CD4-positive, alpha-beta T cell treated with Interleukin-4 for 1 hour (primary cell): ENCODE results near the gene HOXA5.

Experiments used
- DNase-seq, 2 donors: peaks; one replicate each; pipeline ENCODE4 v3.0.0-alpha.2; 2020 to 2022

The HOXA5 gene

GRCh38 chr7:27170426-27171324, 27.2 kb upstream of the HOXA5 start:
- DNase-seq: no peak

DNA sequence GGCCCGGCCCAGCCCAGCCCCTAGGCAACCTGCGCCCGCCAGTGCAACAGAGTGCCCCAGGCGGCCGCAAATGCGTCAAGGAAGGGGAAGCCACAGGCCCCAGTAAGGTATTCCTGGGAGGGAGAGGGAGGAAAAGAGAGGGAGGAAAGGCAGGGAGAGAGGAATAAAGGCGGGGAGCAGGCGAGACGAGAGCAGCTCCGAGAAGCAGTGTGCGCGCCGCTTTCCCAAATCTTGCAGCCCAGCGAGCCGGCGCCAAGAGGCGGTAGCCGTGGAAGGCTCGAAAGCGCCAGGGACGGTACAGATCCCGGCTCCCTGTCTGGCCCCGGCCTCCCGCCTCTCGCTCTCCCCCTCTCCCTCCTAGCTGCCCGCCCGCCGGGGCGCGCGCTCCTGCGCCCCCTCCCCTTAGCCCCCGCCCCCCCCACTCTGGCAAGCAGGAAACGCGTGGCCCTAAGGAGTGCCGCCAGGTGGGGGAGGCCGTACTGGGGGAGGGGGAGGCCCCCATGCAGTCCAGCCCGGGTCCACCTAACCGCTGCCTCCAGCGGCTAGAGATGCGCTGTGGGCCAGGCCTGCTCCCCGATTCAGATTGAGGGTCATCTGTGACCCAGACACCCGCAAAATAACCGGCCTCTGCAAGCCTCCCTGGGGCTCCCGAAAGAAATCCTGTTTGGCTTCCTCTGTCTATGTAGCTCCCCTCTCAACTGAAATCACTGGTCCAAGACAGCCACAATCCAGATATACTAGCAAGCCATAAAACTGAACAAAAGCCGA, 26.4 kb upstream of the HOXA5 start:
- DNase-seq: no peak

DNA sequence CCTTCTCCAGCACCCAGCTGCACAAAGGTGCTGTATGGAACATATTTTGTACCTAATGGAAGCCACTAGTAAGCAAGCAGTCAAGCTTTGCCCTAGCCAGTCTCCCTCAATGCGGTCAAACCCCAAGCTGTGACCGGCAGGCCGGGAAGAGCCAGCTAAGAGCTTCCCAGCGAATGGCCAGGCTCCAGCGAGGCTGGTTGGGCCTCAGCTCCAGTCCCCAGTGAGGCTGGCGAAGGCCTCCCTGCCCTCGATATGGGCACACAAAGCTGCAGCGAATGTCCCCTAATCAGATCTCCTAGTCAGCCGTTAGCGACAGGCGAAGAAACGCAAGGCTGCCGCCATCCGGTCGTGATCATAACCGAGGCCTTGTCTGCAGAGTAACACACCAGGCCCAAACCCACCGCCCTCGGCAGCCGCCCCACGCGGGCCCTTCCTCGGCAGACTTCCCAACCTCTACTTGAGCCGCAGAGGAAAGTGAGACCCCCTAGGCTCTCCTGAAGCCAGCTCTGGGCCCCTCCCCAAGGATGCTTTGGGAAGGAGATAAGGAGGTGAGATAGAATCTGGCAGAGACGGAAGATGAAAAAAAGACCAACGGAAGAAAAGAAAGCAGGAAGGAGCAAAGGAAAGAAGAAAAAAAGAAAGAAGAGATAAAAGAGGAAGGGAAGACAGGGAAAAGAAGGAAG, 24.9 kb upstream of the HOXA5 start:
- no peak for DNase-seq

DNA sequence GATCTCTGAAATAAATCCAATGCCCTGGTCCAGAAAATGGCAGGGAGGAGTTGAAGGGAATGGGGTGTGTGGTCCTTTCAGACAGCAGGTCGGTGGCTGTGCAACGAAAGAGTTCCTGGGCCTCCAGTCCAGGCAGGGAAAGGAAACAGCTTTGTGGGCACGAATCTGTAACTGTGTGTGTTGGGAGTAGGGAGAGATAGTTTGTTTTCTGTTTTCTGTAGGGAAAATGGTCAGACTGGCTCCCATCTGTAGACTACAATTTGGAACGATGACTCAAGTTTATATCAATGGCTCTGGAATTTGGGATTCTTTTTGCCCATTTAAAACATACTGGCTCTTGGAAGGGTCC, 24.4 kb upstream of the HOXA5 start:
- no peak for DNase-seq

DNA sequence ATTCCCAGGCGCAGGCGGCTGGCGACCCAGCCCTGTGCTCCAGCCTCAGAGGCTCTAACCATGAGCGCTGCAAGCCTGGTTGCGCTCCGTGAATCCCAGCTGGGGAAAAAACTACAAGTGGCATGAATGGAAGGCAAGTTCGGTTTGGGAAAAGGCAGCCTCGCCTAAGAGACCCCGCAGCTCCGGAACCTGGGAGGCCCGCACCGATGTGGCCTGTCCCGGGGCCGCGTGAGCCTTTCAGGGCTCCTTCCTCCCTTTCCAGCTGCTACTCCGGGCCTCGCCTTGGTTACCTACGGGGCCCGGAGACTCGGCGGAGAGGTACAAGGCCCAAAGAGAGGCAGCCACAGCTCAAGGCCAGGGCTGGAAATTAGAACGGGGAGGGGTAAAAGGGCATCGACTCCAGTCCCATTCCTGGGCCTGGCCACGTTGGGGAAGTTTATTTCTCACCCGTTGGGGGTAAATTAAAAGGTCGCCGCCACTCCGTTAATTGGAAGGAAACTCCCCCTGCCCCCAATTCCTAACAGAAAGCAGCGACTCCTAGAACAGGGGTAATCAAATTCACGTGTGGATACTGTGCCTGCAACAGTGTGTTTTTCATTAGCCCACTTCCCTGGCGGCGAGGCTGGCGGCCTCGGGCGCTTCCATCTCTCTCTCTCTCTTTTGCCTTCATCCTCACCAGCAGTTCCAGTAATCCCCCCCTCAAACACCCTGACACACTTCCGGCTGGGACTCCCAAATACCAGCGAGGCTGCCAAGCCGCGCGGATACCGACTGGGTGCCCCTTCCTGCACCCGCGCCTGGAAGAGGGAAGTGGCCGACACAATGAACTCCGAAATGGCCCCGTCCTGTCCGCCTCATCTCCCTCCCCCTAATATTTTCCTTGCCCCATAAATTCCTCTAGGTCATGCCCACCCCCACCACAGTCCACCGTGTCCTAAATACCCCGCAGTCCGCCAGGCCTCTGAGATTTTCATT, 23.3 kb upstream of the HOXA5 start:
- no peak for DNase-seq

GRCh38 chr7:27165996-27166530, 22.6 kb upstream of the HOXA5 start:
- no peak for DNase-seq

DNA sequence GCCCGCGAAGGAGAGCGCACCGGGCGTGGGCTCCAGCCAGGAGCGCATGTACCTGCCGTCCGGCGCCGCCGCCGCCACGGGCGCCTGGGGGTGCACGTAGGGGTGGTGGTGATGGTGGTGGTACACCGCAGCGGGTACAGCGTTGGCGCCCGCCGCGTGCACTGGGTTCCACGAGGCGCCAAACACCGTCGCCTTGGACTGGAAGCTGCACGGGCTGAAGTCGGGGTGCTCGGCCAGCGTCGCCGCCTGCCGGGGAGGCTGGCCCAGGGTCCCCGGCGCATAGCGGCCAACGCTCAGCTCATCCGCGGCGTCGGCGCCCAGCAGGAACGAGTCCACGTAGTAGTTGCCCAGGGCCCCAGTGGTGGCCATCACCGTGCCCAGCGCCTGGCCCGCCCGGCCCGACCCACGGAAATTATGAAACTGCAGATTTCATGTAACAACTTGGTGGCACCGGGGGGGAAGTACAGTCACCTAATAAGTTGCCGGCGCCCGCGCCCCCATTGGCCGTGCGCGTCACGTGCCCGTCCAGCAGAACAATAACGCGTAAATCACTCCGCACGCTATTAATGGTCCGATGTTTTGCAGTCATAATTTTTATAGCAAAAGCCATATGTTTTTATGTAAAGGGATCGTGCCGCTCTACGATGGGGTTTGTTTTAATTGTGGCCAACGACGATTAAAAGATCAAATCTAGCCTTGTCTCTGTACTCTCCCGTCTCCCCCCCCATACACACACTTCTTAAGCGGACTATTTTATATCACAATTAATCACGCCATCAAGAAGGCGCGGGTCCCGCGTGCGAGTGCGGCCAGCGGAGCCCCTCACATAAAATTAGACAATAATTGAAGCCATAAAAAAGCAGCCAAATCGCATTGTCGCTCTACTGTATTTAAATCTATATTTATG, 21.9 kb upstream of the HOXA5 start, which contains the start of gene HOXA9:
TSS of gene HOXA9 (minus strand) at position 449 of the 907 bp plus-strand sequence. CDS start at position 369, 80 bp downstream.
- DNase-seq: peak in 1 of 2 donors; percentile 68

GRCh38 chr7:27164367-27165088, 21.0 kb upstream of the HOXA5 start:
- DNase-seq: no peak

DNA sequence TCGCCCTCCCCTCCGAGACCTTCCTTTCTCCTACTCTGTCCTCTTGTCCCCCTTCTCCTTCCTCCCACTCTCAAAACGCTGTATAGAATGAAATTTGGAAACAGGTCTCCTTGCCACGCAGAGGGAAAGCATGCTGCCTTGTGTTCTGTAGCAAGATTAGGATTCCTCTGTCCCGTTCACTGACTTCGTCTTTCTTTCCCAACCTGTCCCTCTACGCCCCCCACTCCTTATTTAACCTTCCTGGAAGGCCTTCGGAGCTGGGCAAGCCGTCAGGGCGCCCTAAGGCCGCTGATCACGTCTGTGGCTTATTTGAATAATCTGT, 20.5 kb upstream of the HOXA5 start:
- DNase-seq: no peak

DNA sequence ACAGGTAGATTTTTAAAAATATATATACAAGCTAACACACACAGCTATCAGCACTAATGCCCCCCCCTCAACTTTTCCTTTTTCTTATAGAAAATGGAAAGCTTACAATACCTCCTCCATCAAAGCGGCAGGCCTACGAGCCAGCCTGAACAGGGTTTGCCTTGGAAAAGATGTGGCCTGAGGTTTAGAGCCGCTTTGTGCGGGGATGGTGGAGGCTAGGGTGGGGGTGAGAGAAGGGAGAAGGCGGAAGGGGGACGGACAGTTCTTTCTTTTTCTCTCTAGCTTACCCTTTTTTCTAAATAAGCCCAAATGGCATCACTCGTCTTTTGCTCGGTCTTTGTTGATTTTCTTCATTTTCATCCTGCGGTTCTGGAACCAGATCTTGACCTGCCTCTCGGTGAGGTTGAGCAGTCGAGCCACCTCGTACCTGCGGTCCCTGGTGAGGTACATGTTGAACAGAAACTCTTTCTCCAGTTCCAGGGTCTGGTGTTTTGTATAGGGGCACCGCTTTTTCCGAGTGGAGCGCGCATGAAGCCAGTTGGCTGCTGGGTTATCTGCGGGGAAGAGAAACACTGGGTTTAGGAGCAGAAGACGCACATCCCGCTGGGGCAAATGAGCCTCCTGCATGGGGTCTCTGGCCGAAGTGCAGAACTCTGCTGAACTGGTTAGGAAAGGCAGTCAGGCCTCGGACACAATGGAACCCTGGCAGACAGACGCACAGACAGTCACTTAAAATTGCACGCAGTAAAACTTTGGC, 20.0 kb upstream of the HOXA5 start:
- no peak for DNase-seq

GRCh38 chr7:27162561-27163287, 19.2 kb upstream of the HOXA5 start:
- no peak for DNase-seq

DNA sequence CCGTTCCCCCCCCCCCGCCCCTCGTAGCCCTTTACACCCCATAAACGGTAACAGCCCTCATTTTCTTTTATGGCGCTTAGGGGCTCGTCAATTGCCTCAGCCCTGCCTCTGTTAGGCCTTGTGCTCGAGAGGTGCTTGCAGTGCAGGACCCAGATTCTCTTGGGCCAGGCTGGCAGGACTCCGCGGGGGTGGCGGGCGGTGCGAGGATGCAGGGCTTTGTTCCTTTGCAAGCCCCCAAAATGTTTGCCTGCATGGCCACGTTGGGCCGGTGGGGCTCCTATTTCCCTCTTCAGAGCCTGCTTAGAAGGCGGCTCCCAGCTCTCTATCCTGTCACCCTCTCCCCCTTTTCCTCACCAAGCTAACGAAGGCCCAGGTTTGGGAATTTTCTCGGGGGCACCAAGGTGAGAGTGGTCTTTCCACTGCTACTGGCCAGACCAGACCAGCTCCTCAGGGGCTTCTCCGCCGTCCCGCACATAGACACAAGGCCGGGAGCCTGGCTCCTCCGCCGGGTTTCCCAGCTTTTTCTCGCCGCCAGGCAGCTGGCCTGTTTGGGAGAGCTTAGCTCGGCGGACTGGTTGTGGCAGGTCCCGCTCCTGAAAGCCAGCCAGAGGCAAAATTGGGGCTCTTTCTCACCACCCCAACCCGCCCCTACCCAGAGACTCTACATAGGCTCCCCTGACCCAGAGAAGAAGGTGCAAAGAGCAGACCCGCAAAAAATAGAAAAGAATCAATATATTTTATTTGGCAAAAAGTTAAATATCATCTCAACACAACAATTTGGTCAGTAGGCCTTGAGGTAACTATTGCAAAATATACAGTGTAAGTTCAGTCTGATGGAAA, 18.5 kb upstream of the HOXA5 start:
- no peak for DNase-seq

DNA sequence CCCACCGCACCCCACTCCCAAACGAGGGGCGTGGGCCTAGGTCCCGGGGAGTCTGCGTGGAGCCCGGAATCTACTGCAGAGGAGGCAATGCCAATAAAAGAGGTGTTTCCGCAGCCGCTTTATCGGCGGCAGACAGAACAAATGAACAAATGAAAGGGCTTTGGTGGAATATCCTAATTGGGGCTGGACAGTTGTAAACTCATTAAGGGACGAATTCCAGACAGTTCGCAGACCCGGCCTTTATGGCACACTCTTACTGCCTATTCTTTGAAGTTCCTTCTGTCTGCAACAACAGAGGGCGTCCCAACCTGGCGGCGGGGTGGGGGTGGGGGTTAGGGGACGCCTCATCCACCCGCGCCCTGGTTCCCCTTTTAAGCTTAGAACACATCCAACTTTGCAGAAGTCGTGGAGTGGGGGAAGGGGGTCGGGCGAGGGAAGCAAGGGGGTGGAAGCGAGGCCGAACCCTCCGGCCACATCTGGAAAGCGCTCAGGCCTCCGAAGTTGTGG, 17.8 kb upstream of the HOXA5 start:
- no peak for DNase-seq

- peak; percentile 83 to 86 for DNase-seq
Observed at GRCh38 chr7:27160546-27161213, 17.2 kb upstream of the HOXA5 start.

- no peak for DNase-seq
Observed at GRCh38 chr7:27160145-27160545, 16.7 kb upstream of the HOXA5 start.

DNA sequence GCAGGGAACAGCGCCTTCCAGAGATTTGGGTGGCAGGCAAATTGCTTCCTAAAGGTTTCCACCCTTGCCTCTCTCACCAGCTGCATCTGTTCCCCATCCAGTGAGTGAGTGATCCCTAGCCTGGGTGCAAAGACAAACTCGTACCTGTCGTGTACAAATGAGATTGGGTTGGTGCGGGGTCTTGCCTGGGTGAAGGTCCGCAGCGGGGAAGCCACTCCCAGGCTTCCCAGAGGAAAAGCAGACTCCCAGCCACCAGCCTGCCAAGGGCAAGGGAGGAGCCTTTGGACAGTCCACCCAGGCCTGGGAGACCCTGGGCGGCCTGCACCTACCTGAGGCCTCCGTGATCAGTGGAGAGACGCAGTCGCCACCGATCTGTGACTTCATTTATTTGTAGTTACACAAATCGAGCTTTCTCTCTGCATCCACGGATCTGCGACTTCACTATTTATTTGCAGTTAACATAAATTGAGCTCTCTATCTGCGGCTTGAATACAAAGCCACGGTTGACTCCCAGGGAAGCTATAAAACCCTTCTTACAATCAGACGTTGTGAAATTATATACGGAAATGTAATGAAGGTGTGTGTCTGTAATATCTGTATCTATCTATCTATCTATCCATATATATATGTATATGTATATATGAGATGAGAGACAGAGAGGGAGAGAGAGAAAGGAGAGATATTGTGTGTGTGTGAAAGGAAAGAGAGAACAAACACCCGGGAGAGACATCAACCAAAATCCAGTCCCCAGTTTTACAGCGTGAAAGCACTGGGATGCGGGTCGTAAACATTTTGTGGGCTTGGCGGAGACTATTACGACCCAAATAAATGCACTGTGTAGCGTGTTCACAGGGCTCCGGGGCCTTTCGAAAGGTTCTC, 16.0 kb upstream of the HOXA5 start:
- DNase-seq: no peak
